H1 (cell line): ENCODE results near the gene RNF149. TPM values are rescaled to one million over a fixed set of nuclear protein-coding genes. Genes with fewer than 3 reads are reported as not detected.
"Not testable (repeated sequence)": the region's sequence is repeated elsewhere in the genome, so short reads cannot be mapped to it uniquely, and the experiment has no call there.

ENCODE experiments used
- CTCF ChIA-PET: fragments of 300-600 bp; sonication (Branson Sonifier 250); formaldehyde crosslinking; loops from one replicate; lab custom pipeline; 2021; ENCODE audit not compliant: partially characterized antibody; lab: Charles Lee
- POLR2A ChIA-PET: fragments of 300-600 bp; sonication (Branson Sonifier 250); formaldehyde crosslinking; loops from one replicate; lab custom pipeline; 2021; ENCODE audit warnings: inconsistent platforms; ENCODE audit not compliant: partially characterized antibody; lab: Charles Lee
- DNase-seq, 2 experiments: peaks; one replicate each; pipeline versions ENCODE4 v3.0.0 to v3.0.0-alpha.2; 2010 to 2022; ENCODE audit warnings: low spot score in 2 of 2, low read depth in 1 of 2, mixed read lengths in 1 of 2
- FAIRE-seq: peaks from 2 replicates; lab custom pipeline; 2011; peaks lifted over from hg19 to GRCh38; lab: Jason Lieb, UNC
- H2AFZ ChIP-seq: 2 replicates; pipeline ENCODE4 v1.8.1; 2012; ENCODE audit warnings: low read length, inconsistent platforms
- H2AK5ac ChIP-seq: 2 replicates; pipeline ENCODE4 v1.6.1; 2013; ENCODE audit warnings: low read depth, low read length
- H2BK120ac ChIP-seq: replicated peaks from 2 replicates; pipeline ENCODE3; 2013; ENCODE audit warnings: low read depth, low read length, inconsistent platforms
- H2BK12ac ChIP-seq: 2 replicates; pipeline ENCODE4 v1.6.1; 2013; ENCODE audit warnings: low read depth, low read length
- H2BK15ac ChIP-seq: 2 replicates; pipeline ENCODE4 v1.6.1; 2013; ENCODE audit warnings: low read length
- H2BK20ac ChIP-seq: 2 replicates; pipeline ENCODE4 v1.6.1; 2013; ENCODE audit warnings: low read length
- H2BK5ac ChIP-seq: 2 replicates; pipeline ENCODE4 v1.6.1; 2013; ENCODE audit warnings: low read depth, low read length
- H3K14ac ChIP-seq: 2 replicates; pipeline ENCODE4 v1.6.1; 2013; ENCODE audit warnings: inconsistent platforms; ENCODE audit not compliant: insufficient read length
- H3K18ac ChIP-seq: 2 replicates; pipeline ENCODE4 v1.6.1; 2013; ENCODE audit warnings: low read length; ENCODE audit errors: extremely low read depth
- H3K23ac ChIP-seq: 2 replicates; pipeline ENCODE4 v1.6.1; 2013; ENCODE audit warnings: inconsistent platforms; ENCODE audit not compliant: insufficient read length
- H3K23me2 ChIP-seq: 2 replicates; pipeline ENCODE4 v1.6.1; 2013; ENCODE audit warnings: low read depth, low read length
- H3K27ac ChIP-seq: 2 replicates; pipeline ENCODE4 v1.6.1; 2011; ENCODE audit warnings: low read depth, low read length, inconsistent platforms
- H3K27me3 ChIP-seq, 4 experiments: replicated peaks in 1 of 4; 1 replicate in 1 of 4; 2 replicates in 3 of 4; pipeline versions ENCODE4 v1.6.1 to v1.8.1; 2011 to 2013; ENCODE audit warnings: low read length in 3 of 4, mild to moderate bottlenecking in 3 of 4, inconsistent platforms in 2 of 4, mixed read lengths in 2 of 4, moderate library complexity in 1 of 4; ENCODE audit not compliant: control insufficient read depth in 3 of 4, insufficient read depth in 3 of 4; ENCODE audit errors: extremely low read depth in 1 of 4
- H3K36me3 ChIP-seq, 4 experiments: 2 replicates each; pipeline versions ENCODE4 v1.6.1 to v1.8.1; 2011 to 2013; ENCODE audit warnings: mild to moderate bottlenecking in 4 of 4, low read length in 3 of 4, moderate library complexity in 2 of 4, control low read depth in 1 of 4, inconsistent platforms in 1 of 4; ENCODE audit not compliant: insufficient read depth in 4 of 4, control insufficient read depth in 2 of 4
- H3K4ac ChIP-seq: replicated peaks from 2 replicates; pipeline ENCODE3; 2013; ENCODE audit warnings: low read length, low read depth, mixed read lengths, inconsistent platforms; ENCODE audit not compliant: insufficient read length
- H3K4me1 ChIP-seq, 4 experiments: replicated peaks in 1 of 4; 1 replicate in 1 of 4; 2 replicates in 3 of 4; pipeline versions ENCODE4 v1.6.1 to v1.8.1; 2011 to 2013; ENCODE audit warnings: low read length in 3 of 4, inconsistent platforms in 2 of 4, mixed read lengths in 1 of 4; ENCODE audit not compliant: insufficient read depth in 4 of 4, control insufficient read depth in 3 of 4
- H3K4me2 ChIP-seq, 2 experiments: 2 replicates each; pipeline versions ENCODE4 v1.6.1 to v1.8.1; 2011 to 2013; ENCODE audit warnings: low read depth in 2 of 2, low read length in 2 of 2, control low read depth in 1 of 2, inconsistent platforms in 1 of 2, mild to moderate bottlenecking in 1 of 2; ENCODE audit not compliant: insufficient read depth in 1 of 2
- H3K4me3 ChIP-seq, 4 experiments: fragments of 200-600, 300-600 bp in 1 of 4; sonication (generic), shearing (Covaris generic), sonication (Bioruptor Twin) in 1 of 4; 2 replicates each; pipeline versions ENCODE4 v1.5.1 to v1.8.1; 2011 to 2016; ENCODE audit warnings: low read length in 4 of 4, low read depth in 3 of 4, control low read depth in 2 of 4, inconsistent platforms in 2 of 4, mild to moderate bottlenecking in 2 of 4, mixed read lengths in 1 of 4, moderate library complexity in 1 of 4; ENCODE audit not compliant: insufficient read depth in 2 of 4; ENCODE audit errors: extremely low read depth in 1 of 4
- H3K56ac ChIP-seq: replicated peaks from 2 replicates; pipeline ENCODE3; 2013; ENCODE audit warnings: low read depth, mild to moderate bottlenecking, mixed read lengths, low read length, inconsistent platforms; ENCODE audit not compliant: insufficient read length
- H3K79me1 ChIP-seq: 2 replicates; pipeline ENCODE4 v1.6.1; 2013; ENCODE audit warnings: low read depth, low read length, control low read depth
- H3K79me2 ChIP-seq, 2 experiments: 2 replicates each; pipeline versions ENCODE4 v1.6.1 to v1.8.1; 2012 to 2013; ENCODE audit warnings: low read length in 2 of 2, mild to moderate bottlenecking in 2 of 2, inconsistent platforms in 1 of 2; ENCODE audit not compliant: insufficient read depth in 2 of 2, control insufficient read depth in 1 of 2
- H3K9ac ChIP-seq, 4 experiments: replicated peaks in 1 of 4; 1 replicate in 1 of 4; 2 replicates in 3 of 4; pipeline versions ENCODE4 v1.6.1 to v1.8.1; 2011 to 2013; ENCODE audit warnings: low read depth in 3 of 4, low read length in 3 of 4, control low read depth in 2 of 4, mild to moderate bottlenecking in 2 of 4, moderate library complexity in 2 of 4, inconsistent platforms in 1 of 4; ENCODE audit errors: extremely low read depth in 1 of 4
- H3K9me3 ChIP-seq, 2 experiments: 2 replicates each; pipeline versions ENCODE4 v1.6.1 to v1.8.1; 2012 to 2013; ENCODE audit warnings: mild to moderate bottlenecking in 2 of 2, moderate library complexity in 2 of 2, control low read depth in 1 of 2, inconsistent platforms in 1 of 2, low read depth in 1 of 2, low read length in 1 of 2, mixed read lengths in 1 of 2; ENCODE audit not compliant: insufficient read depth in 2 of 2
- H4K20me1 ChIP-seq, 2 experiments: replicated peaks in 1 of 2; 2 replicates each; pipeline versions ENCODE3 to v1.8.1; 2011 to 2013; ENCODE audit warnings: inconsistent platforms in 2 of 2, low read length in 2 of 2, mild to moderate bottlenecking in 1 of 2; ENCODE audit not compliant: insufficient read depth in 2 of 2, control insufficient read depth in 1 of 2
- H4K5ac ChIP-seq: 2 replicates; pipeline ENCODE4 v1.6.1; 2013; ENCODE audit warnings: low read length, low read depth, mixed read lengths, inconsistent platforms; ENCODE audit not compliant: insufficient read length
- H4K8ac ChIP-seq: 2 replicates; pipeline ENCODE4 v1.8.0; 2013; ENCODE audit warnings: mild to moderate bottlenecking, moderate library complexity, low read length, inconsistent platforms; ENCODE audit not compliant: insufficient read depth; ENCODE audit errors: extremely low read depth
- H4K91ac ChIP-seq: replicated peaks from 2 replicates; pipeline ENCODE3; 2013; ENCODE audit warnings: low read length, mixed read lengths, inconsistent platforms; ENCODE audit not compliant: insufficient read length
- CHD1 ChIP-seq: IDR thresholded peaks from 2 replicates; pipeline ENCODE4 v1.6.1; 2012; ENCODE audit warnings: low read depth, low read length, improper control_type of control experiment
- HDAC2 ChIP-seq, 2 experiments: fragments of 300-600 bp in 1 of 2; sonication (generic) in 1 of 2; IDR thresholded peaks; 2 replicates each; pipeline ENCODE4 v1.6.1; 2011 to 2012; ENCODE audit warnings: low read depth in 2 of 2, low read length in 2 of 2, mild to moderate bottlenecking in 2 of 2, moderate library complexity in 2 of 2, borderline replicate concordance in 1 of 2, inconsistent platforms in 1 of 2
- WGBS, 2 experiments: shearing (Covaris generic) in 1 of 2; methylation state at CpG; one replicate each; pipeline versions ENCODE4 v1.1.6 to v1.1.7; 2013 to 2015; ENCODE audit warnings: low lambda C conversion rate in 2 of 2, mixed read lengths in 2 of 2, inconsistent platforms in 1 of 2, low coverage in 1 of 2, missing lambda C conversion rate in 1 of 2; ENCODE audit not compliant: insufficient replicate concordance in 2 of 2, insufficient coverage in 1 of 2, insufficient read length in 1 of 2; ENCODE audit errors: extremely low coverage in 1 of 2, missing lambda C conversion rate in 1 of 2; 5-methylcytosine and 5-hydroxymethylcytosine counted together
- polyA plus RNA-seq, 7 experiments: library from polyadenylated mRNA; depleted of rRNA in 3 of 7; stranded (reverse) in 5 of 7; unstranded in 2 of 7; fragments of >200 nt in 5 of 7; fragments of 200-250 nt in 2 of 7; gene quantifications; 1 replicate in 5 of 7; 2 replicates in 1 of 7; 4 replicates in 1 of 7; pipeline versions ENCODE4 v1.2.1 to v1.2.3, GENCODE V29; 2011 to 2013; ENCODE audit warnings: missing spikeins in 2 of 7, mixed read lengths in 2 of 7
- total RNA-seq: library from RNA; stranded (reverse); fragmentation: NEBNext Ultra II Directional; extraction: Animal tissue kit (Norgen Biotek cat#: 25700); gene quantifications from 2 replicates; pipeline ENCODE4 v1.2.1, GENCODE V29; 2021
- TF ChIP-seq, protein P1 (sequence below): IDR thresholded peaks from 2 replicates; pipeline ENCODE4 v1.6.1; 2012; ENCODE audit warnings: inconsistent platforms

The RNF149 gene
- total and polyA plus RNA-seq, 2 of the 8 experiments (the other 6 are each of a cell fraction or from before 2014, with no cell fraction given): 16.6 to 28.2 TPM

DNA sequence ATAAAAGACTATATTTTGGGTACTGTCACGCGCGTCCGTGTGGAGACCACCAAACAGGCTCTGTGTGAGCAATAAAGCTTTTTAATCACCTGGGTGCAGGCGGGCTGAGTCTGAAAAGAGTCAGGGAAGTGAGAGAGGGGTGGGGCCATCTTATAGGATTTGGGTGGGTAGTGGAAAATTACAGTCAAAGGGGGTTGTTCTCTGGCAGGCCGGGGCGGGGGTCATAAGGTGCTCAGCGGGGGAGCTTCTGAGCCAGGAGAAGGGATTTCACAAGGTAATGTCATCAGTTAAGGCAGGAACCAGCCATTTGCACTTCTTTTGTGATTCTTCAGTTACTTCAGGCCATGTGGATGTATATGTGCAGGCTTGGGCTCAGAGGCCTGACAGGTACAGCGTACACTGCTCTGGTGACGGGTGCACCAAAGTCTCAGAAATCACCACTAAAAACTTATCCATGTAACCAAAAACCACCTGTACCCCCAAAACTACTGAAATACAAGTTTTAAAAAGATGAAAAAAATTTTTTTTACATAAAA, 57.2 kb downstream of the RNF149 start:
- H3K36me3 ChIP-seq, H2BK15ac ChIP-seq, H4K5ac ChIP-seq, H2BK20ac ChIP-seq, H3K23me2 ChIP-seq, H3K9me3 ChIP-seq, H4K91ac ChIP-seq, H3K79me1 ChIP-seq, H2BK12ac ChIP-seq, H2AK5ac ChIP-seq, H3K23ac ChIP-seq, H3K27me3 ChIP-seq, H3K18ac ChIP-seq, H3K27ac ChIP-seq, H3K9ac ChIP-seq, H3K4ac ChIP-seq, H3K56ac ChIP-seq, H2BK120ac ChIP-seq, FAIRE-seq, H4K20me1 ChIP-seq, H3K14ac ChIP-seq, H2AFZ ChIP-seq, H4K8ac ChIP-seq: not testable (repeated sequence)
- Histone ChIP-seq H3K79me2 (peaks cover 9 to 28% of the 10 kb centered on the region in 2 experiments), H3K4me1 (peaks cover 0 to 18% (median 10%) of the 10 kb centered on the region in 4 experiments; a peak in 4 of 7 replicates), H2BK5ac (peak overlapping the region; percentile 35; the same call in 1 of the 2 replicates), H3K4me2 (peak overlapping the region; percentile 76 to 83), H3K4me3 (peak overlapping the region in 3 of 4 experiments; percentile 4 to 88 (median 77); a peak in 6 of 8 replicates)
- POLR2A ChIA-PET: interaction anchor here (0.8 to 3.7 kb wide), 6 partner anchors 11 to 249 kb away, joined by 3 to 14 read pairs (median 6); partner anchors contain the start of gene RPL31
- TF ChIP-seq, protein P1, sequence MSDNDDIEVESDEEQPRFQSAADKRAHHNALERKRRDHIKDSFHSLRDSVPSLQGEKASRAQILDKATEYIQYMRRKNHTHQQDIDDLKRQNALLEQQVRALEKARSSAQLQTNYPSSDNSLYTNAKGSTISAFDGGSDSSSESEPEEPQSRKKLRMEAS: peak; percentile 41
- 0 out of 2 replicates have a peak, but pooled peaks have one; percentile 18 for TF ChIP-seq CHD1
- TF ChIP-seq HDAC2 (IDR thresholded peaks at IDR 0.05; ENCODE audit: borderline replicate concordance in 1 of 2, low read depth in 2 of 2, low read length in 2 of 2): 0 out of 4 replicates have a peak, but pooled peaks of 1 of the 2 experiments have one; percentile 9
- DNase-seq: peak in 1 of 2 experiments; percentile 73
- CTCF ChIA-PET: interaction anchor here (0.7 to 5.5 kb wide), 16 partner anchors 12 to 331 kb away, joined by 3 to 45 read pairs (median 4); partner anchors contain the start of gene RPL31
- WGBS, 2 experiments: 13% methylated on average over 10 of the region's 10 CpGs; no CpG with 5 or more reads in 1 of the 2 experiments
